Hematopoietic multipotent progenitor cell (in vitro differentiated cells): Measurements from ENCODE around the gene TSPEAR. TPM values are rescaled to one million over a fixed set of nuclear protein-coding genes. Genes with fewer than 3 reads are reported as not detected.
"Not testable (repeated sequence)": the region's sequence is repeated elsewhere in the genome, so short reads cannot be mapped to it uniquely, and the experiment has no call there.

Source experiments
- DNase-seq, 3 donors: peaks; one replicate each; pipeline ENCODE4 v3.0.0-alpha.2; 2011 to 2015; ENCODE audit warnings: low read depth in 2 of 3, low spot score in 2 of 3
- total RNA-seq: library from RNA; depleted of rRNA; stranded (reverse); fragments of >200 nt; gene quantifications from one replicate; pipeline ENCODE4 v1.2.3, GENCODE V29; 2012

Gene TSPEAR
- total RNA-seq, 1 donor: not detected

DNA sequence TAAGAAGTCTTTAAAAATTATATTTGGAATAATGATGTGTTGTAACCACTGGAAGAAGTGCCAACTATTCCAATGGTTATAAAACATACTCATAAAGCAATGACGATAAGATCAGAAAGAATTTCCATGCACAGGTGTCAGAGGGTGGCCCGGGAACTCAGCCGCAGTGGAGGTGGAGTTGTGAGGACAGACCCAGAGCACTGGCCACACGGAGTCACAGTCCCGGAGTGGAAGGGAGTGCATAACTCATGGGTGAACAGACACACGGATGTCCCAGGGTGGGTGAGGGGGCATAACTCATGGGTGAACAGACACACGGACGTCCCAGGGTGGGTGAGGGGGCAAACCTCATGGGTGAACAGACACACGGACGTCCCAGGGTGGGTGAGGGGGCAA, 135.3 kb downstream of the TSPEAR start:
- no peak for DNase-seq

DNA sequence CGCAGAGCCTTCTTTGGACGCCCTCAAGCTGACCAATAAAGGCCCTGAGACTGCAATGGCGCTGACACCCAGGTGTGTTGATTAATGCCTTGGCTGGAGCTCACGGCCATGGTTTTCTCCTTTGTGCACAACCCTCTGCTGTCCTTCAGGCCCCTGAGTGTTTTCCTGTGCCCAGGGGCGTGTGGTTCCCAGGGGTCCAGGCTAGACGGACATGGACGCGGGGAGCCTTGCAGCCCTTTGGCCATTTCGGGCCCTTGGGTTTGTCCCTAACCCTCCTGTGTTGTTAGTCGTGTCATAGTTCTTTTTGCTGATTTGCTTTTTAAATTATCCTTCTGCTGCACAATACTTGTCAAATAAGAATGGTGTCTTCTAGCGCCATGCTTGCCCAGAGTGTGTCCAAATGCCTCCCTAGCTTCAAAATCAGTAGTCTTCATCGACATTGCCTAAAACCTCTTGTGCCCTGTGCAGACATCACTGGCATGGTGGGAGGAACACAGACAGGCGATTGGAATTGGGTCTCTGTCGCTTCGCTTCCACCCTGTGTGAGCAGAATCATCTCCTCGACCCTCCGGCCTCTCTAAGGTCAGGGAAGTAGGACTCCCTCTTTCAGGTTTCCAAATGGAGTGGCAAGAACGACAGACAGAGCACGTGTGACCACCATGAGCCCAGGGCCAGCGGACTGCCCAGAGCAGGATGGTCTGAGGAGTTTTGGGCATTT, 135.9 kb downstream of the TSPEAR start:
- no peak for DNase-seq

DNA sequence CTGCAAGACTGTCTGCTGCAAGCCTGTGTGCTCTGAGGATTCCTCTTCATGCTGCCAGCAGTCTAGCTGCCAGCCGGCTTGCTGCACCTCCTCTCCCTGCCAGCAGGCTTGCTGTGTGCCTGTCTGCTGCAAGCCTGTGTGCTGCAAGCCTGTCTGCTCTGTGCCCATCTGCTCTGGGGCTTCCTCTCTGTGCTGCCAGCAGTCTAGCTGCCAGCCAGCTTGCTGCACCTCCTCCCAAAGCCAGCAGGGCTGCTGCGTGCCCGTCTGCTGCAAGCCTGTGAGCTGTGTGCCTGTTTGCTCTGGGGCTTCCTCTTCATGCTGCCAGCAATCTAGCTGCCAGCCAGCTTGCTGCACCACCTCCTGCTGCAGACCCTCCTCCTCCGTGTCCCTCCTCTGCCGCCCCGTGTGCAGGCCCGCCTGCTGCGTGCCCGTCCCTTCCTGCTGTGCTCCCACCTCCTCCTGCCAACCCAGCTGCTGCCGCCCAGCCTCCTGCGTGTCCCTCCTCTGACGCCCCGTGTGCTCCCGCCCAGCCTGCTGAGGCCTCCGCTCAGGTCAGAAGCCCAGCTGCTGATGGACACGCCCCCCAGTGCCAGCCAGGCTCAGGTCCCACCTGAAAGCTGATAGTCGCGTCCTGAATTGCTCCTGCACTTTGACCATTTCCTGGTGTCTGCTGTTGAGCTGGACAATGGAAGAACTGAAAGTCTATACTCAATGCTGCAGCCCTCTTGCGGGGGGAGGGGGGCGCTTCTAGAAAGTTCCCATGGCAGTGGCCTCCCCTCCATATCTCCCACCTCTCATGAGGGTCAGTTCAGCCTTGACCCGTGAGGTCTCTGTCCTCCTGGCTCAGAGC, 136.7 kb downstream of the TSPEAR start:
- DNase-seq: no peak

DNA sequence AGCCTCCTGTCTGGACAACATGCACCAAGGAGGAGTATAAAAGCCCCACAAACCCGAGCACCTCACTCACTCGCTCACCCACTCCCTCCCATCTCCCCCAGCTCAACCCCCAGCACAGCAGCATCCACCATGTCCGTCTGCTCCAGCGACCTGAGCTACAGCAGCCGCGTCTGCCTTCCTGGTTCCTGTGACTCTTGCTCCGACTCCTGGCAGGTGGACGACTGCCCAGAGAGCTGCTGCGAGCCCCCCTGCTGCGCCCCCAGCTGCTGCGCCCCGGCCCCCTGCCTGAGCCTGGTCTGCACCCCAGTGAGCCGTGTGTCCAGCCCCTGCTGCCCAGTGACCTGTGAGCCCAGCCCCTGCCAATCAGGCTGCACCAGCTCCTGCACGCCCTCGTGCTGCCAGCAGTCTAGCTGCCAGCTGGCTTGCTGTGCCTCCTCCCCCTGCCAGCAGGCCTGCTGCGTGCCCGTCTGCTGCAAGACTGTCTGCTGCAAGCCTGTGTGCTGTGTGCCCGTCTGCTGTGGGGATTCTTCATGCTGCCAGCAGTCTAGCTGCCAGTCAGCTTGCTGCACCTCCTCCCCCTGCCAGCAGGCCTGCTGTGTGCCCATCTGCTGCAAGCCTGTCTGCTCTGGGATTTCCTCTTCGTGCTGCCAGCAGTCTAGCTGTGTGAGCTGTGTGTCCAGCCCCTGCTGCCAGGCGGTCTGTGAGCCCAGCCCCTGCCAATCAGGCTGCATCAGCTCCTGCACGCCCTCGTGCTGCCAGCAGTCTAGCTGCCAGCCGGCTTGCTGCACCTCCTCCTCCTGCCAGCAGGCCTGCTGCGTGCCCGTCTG, 137.5 kb downstream of the TSPEAR start, which contains the start of gene KRTAP10-4:
KRTAP10-4 (plus strand) TSS at position 100 of the 827 bp plus-strand sequence; CDS start at position 130, 30 bp downstream.
- DNase-seq: not testable (repeated sequence)

DNA sequence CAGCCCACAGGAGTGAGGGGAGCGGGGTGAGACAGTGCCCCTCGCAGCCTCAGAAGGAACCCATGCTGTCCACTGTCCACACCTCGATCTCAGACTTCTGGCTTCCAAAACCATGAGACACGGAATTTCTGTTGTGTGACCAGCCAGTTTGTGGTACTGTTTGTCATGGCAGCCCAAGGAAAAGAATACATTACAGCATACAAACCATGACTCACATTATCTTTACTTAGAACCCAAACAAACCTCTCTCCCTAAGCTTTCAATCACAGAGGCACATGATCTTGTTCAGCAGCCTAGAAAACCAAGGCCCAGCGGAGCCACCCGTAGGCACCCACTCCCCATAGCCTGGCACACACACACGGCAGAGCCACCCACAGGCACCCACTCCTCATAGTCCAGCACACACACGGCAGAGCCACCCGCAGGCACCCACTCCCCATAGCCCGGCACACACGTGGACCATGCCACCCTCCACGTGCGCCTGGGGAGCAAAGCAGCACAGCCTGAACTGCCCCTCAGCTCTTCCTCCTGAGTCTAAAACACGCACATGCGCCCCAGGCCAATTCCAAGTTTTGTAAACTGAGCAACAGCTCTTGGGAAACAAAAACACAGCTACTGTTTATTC, 138.3 kb downstream of the TSPEAR start:
- DNase-seq: no peak

DNA sequence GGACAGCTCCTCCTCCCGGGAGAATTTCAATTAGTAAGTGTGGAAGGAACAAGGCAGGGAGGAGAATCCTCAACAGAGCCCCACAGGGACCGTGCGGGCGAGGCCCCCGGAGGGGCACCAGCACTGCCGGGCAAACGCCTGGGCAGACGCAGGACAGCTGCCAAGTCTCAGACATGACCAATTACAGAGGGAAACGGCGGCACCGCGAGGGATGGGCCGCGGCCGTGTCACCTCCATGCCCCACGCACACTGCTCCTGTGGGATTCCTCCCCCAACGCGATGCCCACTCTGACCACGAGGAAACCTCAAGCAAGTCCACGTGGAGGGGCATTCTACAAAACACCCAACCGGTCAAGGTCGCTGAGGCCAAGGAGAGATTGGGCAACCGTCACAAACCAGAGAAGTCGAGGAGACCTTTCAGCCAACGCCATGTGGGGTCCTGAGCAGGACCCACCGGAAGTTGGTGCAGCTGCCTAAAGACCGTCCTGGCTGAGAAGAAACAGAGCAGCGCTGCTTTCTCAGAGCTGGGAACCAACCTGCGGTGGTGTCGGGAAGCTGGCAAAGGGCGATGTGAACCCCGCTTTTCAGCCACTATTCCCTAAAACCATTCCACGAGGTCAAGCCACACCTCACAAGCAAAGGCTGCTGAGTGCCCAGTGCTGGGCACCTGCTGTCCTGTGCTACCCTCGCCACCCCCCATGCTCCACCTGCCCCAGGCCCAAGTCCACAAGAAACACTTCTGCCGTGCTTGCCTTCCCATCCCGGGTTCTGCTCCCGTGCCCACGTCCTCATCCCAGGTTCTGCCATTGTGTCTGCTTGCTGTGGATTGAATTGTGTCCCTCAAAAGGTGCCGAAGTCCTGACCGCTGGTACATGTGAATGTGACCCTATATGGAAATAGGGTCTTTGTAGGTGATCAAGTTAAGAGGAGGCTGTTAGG, 139.3 kb downstream of the TSPEAR start:
- DNase-seq: no peak

DNA sequence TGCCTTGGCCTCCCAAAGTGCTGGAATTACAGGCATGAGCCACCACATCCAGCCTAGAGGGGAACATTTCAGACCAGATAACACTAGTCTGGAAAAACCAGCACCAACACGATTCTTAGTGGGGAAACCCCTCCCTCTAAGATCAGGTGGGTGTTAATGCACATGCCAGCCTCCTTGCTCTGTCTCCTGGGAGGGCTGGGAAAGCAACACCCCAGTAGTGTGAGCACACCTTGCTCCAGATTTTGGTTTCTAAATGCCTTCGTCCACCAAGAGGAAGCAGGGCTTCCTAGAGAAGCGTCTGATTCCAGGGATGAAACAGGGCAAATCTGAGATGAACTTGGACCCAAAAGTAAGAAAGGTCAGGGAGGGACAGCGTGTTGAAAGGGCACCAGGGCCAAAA, 140.1 kb downstream of the TSPEAR start:
- no peak for DNase-seq

DNA sequence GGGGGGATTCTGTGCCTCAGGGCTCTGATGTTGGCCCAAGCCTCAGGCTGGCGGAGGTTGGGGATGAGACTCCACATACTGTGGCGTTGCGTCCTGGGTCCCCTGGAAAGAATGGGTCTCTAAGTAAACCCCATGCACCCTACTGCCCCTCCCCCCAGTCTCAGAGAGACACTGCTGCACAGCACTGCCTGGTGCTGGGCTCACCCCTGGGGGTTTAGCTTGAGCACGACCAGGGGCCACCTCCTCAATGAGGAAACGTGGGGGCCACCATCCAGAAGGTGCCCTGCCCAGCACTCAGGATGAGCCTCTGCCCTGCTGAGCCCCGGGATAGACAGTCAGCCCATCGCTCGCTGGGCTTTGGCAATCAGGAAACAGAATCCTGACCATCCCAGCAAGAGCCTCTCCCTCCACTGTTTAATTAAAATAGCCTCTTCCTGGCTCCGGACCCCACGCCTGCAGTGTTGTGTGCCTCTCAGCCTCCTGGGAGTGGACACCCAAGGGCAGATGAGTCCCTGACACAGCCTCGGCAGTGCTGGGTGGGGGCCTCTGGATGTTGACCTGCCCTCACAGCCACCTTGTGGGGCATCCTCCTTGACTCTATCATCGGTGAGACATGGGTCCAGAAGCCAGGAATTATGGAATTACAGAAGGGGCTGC, 141.4 kb downstream of the TSPEAR start:
- no peak for DNase-seq

DNA sequence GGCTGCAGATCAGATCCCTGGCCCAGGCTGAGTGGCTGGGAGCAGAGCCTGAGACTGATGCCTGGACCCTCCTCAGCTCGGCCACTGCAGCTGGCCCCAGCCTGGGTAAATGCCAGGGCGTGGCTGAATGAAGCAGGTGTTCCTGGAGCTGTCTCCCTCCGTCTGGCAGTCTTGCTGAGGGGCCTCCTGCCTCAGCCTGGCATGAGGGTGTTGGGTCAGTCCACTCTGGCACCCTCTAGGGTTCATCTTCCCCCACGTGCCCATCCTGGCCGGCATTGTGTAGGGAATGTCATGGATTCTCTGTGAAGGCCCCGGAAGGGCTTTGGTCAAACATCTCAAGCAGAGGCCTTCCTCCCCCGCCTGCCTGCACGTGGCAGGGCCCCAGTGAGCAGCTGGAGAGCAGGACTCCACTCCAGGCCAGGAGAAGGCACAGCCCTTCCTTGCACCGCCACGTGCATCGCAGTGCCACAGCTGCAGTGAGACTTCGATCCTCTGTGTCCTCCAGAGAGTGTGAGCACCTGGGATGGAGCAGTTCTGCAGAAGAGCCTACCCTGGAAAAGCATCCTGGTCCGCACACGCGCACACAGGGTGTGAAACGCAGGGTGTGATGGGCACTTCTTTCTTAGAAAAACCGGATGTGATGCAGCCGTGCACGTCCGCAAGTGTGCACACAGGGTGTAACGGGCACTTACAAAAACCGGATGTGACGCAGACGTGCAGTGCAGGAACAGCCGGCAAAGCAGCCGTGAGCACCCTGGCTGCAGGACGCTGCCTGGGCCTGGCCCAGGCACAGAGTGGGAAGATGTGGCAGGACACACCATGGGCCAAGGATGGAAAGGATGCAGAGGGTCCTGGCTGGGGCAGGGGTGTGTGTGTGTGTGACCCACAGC, 142.5 kb downstream of the TSPEAR start:
- DNase-seq: no peak

DNA sequence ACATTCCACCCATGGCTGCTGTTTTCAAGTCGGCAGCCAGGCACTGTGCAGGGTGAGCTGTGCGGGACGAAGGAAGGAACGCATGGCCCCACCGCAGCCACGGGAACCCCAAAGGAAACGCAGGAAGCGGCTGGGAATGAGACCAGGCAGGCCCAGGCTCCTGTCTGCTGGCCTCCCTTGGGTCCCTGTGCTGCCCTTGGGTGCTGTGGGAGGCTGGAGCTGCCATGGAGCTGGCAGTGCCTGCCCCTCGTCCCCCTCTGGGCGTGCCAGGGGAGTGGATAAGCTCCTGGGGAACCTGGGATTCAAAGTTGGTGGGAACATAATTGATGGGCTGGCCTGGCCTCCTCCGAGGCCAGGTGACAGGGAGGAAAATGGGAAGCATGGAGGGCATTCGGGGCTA, 143.1 kb downstream of the TSPEAR start:
- DNase-seq: no peak

DNA sequence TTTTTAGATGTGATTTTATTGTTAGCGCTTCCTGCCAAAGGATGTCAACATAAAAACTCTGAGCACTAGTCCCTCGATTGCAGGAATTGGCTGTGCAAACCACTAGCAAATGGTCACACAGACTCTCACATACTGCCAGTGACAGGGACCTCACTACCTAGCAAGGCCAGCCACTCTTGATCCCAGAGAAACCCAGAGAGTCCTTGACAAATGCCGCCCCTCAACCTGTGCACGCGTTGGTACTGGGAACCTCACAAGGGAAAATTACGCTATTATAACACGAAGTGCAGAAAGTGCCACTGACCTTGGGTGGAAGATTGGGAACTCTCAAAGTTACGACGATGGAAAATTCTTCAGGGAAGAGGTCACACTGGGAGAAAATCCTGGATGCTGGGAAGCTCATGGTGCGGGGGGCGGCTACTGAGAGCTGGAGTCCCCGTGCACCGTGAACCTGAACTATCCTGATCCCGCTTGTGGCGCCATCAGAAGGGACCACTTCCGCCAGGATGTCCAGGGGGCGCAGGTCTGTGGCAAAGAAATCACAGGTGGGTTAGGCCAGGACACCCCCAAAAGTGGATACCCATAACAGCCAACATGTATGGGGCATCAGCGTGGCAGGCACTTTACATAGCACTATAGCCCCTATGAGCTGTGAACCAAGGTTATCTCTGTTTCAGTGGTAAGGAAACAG, 143.7 kb downstream of the TSPEAR start:
- DNase-seq: no peak

DNA sequence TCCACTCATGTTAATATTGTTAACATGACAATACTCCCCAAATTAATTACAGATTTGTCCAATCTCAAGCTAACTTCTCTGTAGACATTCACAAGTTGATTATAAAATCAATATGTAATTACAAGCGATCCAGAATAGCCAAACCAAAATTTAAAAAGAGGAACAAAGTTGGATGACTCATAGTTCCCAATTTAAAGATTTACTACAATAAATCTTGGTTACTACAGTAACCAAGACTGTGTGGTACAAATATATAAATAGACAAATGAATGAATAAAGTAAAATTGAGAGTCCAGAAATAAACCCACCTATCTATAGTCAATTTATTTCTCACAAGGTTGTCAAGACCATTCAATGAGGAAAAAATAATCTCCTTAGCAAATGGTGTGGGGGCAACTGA, 145.0 kb downstream of the TSPEAR start:
- DNase-seq: peak in 2 of 3 donors; percentile 57 to 83

DNA sequence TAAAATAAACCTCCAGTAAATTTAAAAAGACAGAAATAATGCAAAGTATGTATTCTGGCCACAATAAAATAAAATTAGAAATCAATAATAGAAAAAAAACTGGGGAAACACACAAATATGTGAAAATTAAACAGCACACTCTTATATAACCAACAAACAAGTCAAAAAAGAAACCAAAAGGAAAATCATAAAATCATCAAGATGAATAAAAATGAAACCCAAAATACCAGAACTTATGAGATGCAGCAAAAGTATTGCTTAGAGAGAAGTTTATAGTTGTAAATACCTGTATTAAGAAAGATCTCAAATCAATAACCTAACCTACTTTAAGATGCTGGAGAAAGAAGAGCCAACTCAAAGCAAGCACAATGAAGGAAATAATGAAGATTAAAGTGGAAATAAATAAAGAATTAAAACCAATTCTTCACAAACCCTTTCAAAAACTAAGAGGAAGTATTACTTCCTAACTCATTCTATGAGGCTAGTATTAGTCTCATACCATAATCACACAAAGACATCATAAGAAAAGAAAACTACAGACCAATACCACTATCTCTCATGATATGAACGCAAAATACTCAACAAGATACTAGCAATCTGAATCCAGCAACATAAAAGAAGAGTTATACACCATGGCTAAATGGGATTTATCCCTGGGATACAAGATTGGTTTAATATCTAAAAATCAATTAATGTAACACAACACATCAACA, 146.3 kb downstream of the TSPEAR start:
- no peak for DNase-seq

DNA sequence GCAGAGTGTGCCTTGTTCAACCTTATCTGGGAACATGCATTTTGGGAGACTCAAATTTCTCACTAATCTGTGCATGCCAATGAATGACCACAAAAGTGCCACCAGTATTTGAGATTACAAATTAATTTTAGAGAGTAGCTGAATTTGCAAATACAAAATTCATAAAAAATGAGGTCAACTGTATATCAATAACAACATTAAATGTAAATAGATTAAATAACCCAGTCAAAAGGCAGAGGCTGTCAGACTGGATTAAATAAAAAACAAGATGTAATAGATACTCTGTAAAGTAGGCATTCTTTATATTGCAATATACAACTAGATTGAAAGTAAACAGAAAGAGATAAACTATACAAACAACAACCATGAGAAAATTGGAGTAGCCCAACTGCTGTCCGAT, 147.3 kb downstream of the TSPEAR start:
- no peak for DNase-seq

DNA sequence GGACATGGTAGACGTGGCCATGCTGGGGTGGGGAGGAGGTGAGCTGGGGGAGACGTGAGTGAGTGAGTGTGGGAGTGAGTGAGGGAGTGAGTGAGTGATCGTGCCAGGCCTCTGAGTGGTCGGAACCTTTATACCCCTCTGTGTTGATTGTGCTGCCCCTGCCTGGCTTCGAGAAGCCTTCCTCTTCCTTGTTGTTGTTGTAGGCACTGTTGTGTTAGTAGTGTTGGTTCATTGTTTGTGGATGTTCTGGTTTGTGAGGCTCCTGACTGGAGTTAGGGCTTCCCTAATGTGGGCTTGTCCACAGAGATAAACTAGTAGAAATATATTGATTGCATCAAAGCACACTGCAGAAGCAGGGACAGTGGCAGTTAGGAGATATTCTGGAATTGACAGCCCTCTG, 152.7 kb downstream of the TSPEAR start, which contains the start of gene KRTAP10-3:
KRTAP10-3 (minus strand) TSS at position 101 of the 400 bp plus-strand sequence; CDS start at position 21, 80 bp downstream.
- no peak for DNase-seq

DNA sequence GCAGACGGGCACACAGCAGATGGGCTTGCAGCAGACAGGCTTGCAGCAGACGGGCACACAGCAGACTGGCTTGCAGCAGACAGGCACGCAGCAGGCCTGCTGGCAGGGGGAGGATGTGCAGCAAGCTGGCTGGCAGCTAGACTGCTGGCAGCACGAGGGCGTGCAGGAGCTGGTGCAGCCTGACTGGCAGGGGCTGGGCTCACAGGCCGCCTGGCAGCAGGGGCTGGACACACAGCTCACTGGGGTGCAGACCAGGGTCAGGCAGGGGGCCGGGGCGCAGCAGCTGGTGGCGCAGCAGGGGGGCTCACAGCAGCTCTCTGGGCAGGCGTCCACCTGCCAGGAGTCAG, 153.1 kb downstream of the TSPEAR start:
- not testable (repeated sequence) for DNase-seq
